Measurements from ENCODE around the gene KRTAP23-1. TPM values are rescaled to one million over a fixed set of nuclear protein-coding genes. Genes with fewer than 3 reads are reported as not detected.

The KRTAP23-1 gene
- total RNA-seq: not detected

GRCh38 chr21:30348506-30348905 lies at the start of gene KRTAP23-1:
TSS of gene KRTAP23-1 (minus strand) at chr21:30348606. CDS start at chr21:30348606, 0 bp downstream.
- no peak for ATAC-seq

DNA sequence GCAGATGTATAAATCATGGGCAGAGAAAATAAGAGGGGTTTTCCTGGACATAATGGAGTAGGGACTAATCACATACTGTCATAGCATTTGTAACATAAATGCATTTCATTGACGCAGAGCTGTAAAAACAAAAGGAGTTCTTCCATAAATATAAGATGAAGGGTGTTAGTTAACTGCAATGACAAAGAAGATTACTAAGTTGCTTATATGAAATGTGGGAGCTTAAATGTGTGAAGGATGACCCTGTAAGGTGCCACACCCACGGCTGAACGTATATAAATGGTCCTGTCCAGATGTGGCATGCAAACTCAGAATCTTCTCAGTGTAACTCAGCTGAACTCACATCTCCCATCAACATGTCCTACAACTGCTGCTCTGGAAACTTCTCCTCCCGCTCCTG lies 47.3 kb upstream of the KRTAP23-1 start, which contains the start of gene KRTAP13-1:
Gene KRTAP13-1 (plus strand): TSS at position 301 of the 400 bp plus-strand sequence. CDS start 56 bp downstream, at position 357.
- DNase-seq (ENCODE audit: low spot score): no peak
- no peak for ATAC-seq
- intact Hi-C loops (cut with DNase I): no loop called here

More at GRCh38 chr21:30348506-30348905, at the start of gene KRTAP23-1:
- intact Hi-C loops (cut with DNase I): no loop called here
- no peak for DNase-seq (ENCODE audit: low spot score)

DNA sequence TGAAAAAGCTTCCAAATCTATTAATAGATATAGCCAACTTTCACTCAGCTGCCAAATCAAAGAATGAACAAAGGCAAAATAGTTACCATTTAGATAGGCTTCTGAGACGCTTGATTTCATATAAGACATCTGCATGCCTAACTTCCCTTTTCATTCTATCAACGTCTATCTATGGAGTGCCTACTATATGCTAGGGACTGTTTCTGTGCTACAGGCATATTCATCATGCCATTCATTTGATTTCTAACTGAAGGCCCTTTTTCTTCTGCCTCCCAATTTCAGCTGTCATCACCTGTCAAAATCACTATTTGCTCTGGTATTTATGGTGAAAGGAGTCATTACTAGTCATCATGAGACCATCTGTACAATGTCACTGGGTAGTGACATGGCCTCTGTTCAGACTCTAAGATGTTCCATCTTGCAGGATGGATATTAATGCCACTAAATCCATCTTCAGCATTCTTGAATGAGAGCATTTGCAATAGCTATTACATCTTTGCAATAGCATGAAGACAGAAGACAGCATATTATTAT lies 43.2 kb upstream of the KRTAP23-1 start:
- DNase-seq (ENCODE audit: low spot score): no peak
- intact Hi-C loops (cut with DNase I): no loop called here
- ATAC-seq: no peak

- intact Hi-C loops (cut with DNase I): no loop called here
- no peak for DNase-seq (ENCODE audit: low spot score)
- ATAC-seq: no peak
Measured at GRCh38 chr21:30382201-30382600, 33.8 kb upstream of the KRTAP23-1 start.

GRCh38 chr21:30372139-30372770 lies 23.8 kb upstream of the KRTAP23-1 start, which contains the start of gene KRTAP13-2:
TSS of gene KRTAP13-2 (minus strand) at chr21:30372271. CDS start at chr21:30372213, 58 bp downstream.
- DNase-seq (ENCODE audit: low spot score): no peak
- intact Hi-C loops (cut with DNase I): no loop called here

GRCh38 chr21:30355906-30356305 lies 7.5 kb upstream of the KRTAP23-1 start:
- DNase-seq (ENCODE audit: low spot score) (no peak), ATAC-seq (no peak)
- intact Hi-C loops (cut with DNase I): no loop called here

More at GRCh38 chr21:30372139-30372770, 23.8 kb upstream of the KRTAP23-1 start, which contains the start of gene KRTAP13-2:
- no peak for ATAC-seq

DNA sequence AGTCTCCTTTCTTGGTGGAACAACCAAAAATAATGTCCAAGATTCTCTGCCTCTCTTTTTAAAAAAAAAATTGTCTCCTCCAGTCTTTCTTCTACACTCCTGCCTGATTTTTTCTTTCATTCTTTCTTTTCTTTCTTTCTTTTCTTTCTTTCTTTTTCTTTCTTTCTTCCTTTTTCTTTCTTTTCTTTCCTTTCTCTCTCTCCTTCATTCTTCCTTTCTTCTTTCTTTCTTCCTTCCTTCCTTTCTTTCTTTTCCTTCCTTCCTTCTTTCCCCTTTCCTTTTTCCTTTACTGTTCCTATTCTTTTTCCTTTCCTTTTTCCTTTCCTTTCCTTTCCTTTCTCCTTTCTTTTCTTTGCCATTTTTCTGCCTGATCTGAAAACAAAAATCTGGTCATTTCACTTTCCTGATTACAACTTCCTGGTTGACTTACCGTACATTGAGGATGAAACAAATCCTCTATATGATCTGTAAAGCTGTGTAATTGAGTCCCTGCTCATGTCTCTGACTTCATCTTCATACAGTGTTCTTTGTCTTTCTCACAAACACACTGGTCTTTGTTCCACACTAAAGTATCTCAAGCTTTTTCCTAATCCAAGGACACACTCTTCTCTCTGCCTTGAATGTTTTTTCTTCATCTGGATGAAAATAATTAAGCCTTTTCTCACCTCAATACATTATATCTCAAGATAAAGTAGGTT lies 6.1 kb upstream of the KRTAP23-1 start:
- intact Hi-C loops (cut with DNase I): no loop called here
- ATAC-seq: no peak
- no peak for DNase-seq (ENCODE audit: low spot score)

DNA sequence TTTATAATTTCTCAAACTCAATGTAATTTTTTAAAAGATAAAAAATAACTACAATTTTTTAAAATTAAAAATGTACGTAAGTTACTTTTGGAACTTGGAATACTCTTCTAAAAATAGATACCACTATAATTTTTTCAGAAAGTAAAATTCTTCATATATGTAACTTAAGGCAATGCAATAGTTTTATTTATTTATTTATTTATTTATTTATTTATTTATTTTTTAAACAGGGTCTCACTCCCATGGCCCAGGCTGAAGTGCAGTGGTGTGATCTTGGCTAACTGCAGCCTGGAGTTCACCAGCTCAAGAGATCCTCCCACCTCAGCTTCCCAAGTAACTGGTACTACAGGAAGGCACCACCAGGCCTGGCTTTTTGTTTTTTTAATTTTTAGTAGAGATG lies 3.1 kb upstream of the KRTAP23-1 start:
- intact Hi-C loops (cut with DNase I): no loop called here
- no peak for DNase-seq (ENCODE audit: low spot score)
- ATAC-seq: no peak

DNA sequence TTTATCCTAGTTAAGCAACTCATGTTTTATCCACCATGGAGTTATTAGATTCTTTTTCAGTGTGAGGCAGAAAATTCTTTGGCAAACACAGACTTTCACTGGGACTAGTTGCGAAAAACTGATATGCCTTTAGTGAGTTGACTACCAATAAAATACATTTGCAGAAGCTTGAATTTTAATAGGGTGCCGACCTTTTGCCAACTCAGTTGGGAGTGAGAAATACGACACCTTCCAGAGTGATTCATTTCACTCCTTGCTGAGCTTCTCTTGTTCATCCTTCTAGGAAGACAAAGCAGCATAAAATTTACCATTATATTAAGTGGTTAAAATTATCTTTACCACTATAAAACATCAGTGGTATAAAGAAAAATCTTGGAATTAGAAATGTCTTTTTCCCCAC lies 1.2 kb upstream of the KRTAP23-1 start:
- DNase-seq (ENCODE audit: low spot score) (no peak), ATAC-seq (peak; percentile 48)
- intact Hi-C loops (cut with DNase I): no loop called here

DNA sequence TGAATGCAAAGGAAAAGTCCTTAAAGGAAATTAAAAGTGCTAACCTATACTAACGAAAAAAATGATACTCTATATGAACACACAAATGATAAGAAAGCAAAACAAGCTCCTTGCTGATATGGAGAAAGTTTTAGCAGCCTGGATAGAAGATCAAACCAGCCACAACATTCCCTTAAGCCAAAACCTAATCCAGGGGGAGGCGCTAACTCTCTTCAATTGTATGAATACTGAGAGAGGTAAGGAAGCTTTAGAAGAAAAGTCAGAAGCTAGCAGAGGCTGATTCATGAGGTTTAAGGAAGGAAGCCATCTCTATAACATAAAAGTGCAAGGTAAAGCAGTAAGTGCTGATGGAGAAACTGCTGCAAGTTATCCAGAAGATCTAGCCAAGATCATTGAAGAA lies 3.4 kb downstream of the KRTAP23-1 start:
- intact Hi-C loops (cut with DNase I): no loop called here
- DNase-seq (ENCODE audit: low spot score) (no peak), ATAC-seq (no peak)

GRCh38 chr21:30340714-30341573 lies 7.5 kb downstream of the KRTAP23-1 start:
- DNase-seq (ENCODE audit: low spot score): no peak
- no peak for ATAC-seq
- intact Hi-C loops (cut with DNase I): no loop called here

DNA sequence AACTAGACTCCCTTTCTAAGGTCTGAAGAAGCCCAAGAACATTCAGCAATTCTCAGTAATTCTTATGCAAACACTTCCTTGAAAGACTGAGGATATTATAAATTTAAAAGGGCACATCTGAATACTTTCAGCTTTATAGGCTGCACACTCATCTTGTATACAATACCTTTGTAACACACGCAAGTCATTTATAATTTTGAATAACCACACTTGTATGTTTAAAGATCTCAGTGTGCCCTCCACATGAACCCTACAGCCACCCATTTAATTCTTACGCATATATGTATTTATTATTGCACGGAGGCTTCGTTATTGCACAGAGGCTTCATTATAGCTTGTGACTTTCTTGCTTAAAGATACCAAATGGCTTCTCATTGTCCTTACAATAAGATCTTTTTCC lies 9.7 kb downstream of the KRTAP23-1 start:
- ATAC-seq (no peak), DNase-seq (ENCODE audit: low spot score) (no peak)
- intact Hi-C loops (cut with DNase I): no loop called here

DNA sequence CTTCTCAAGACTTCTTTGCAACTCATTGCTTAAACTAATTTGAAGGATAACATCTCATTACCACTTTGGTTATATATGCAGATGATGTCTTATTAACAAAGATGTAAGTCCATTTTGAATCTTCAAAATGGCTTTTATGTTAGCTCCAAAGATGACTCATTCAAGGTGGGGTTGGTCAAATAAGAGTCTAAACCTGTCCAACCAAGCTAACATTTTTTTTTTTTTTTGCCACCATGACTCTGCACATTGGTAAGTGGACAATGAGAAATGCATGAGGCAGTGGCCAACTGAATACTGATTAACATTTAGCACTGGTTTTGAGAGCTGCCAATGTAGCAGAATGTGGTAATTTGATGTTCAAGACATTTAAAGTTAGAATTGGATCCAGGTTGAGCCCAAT lies 10.6 kb downstream of the KRTAP23-1 start:
- intact Hi-C loops (cut with DNase I): no loop called here
- ATAC-seq: no peak
- DNase-seq (ENCODE audit: low spot score): no peak

DNA sequence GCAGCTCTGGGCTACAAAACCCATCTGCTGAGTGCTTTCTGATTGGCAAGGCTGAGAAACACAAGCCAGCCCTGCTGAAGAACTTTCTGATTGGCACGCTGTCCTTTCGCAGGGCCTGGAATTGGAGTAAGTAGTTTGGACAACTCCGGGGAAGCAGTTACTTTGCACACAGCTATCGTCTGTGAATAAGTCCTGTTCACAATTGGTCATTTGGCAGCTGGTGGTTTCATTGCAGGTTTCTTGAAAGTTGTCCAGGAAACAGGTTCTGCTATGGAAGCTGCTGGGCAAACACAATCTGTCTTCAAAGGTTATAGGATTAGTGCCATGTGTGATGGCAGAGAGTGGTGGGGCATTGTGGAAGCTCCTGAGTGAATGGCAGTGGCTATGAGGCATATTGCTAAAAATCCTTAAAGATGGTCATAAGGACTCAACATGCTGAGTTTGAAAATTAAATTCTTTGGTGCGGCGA lies 11.1 kb downstream of the KRTAP23-1 start, which contains the start of gene KRTAP27-1:
Gene KRTAP27-1 (minus strand): TSS at position 419 of the 469 bp plus-strand sequence. CDS start 26 bp downstream, at position 393.
- intact Hi-C loops (cut with DNase I): no loop called here
- DNase-seq (ENCODE audit: low spot score): no peak
- ATAC-seq: no peak

GRCh38 chr21:30336596-30336995 lies 11.8 kb downstream of the KRTAP23-1 start:
- DNase-seq (ENCODE audit: low spot score) (no peak), ATAC-seq (no peak)
- intact Hi-C loops (cut with DNase I): no loop called here

DNA sequence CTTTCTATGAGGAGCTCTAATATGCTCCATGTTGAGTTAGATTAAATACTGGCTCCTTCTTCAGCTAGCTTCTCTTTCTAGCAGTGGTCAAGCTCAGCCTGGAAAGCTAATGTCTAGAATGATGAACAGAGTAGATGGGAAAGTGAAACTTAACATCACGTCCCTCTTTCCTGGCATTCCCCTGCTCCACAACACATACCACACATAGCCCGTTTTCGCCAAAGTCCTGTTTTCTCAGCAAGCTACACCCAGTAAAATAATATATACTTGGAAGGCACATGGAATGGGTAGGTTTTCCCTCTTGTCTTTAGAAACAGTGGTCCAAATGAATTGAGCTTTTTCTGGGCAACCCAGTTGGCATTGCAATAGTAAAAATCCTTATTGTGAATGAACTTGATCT lies 14.7 kb downstream of the KRTAP23-1 start:
- ATAC-seq: no peak
- no peak for DNase-seq (ENCODE audit: low spot score)
- intact Hi-C loops (cut with DNase I): no loop called here

DNA sequence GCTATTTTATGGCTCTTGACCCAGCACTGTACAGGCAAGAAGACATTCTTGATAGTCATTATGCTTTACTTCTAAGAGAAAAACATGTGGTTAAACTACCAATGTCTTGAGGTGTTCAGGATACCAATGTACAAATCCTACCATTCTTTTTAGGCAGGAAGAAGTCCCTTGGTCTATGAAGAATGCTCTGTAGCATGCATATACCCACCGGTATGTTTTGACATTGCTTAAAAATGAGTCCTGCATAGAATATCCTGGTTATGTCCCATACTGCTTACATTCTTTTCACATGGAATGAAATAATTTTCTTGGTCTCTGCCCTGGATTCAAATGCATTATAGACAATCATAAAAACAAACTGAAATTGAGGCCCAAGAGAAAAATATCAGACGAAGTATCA lies 15.7 kb downstream of the KRTAP23-1 start:
- ATAC-seq (no peak), DNase-seq (ENCODE audit: low spot score) (no peak)
- intact Hi-C loops (cut with DNase I): no loop called here

- DNase-seq (ENCODE audit: low spot score): no peak
- intact Hi-C loops (cut with DNase I): no loop called here
- ATAC-seq: no peak
Measured at GRCh38 chr21:30329203-30329875, 19.1 kb downstream of the KRTAP23-1 start.

GRCh38 chr21:30326390-30326789 lies 22.0 kb downstream of the KRTAP23-1 start:
- ATAC-seq: no peak
- DNase-seq (ENCODE audit: low spot score): no peak
- intact Hi-C loops (cut with DNase I): no loop called here
